HepG2 (cell line): ENCODE data around the gene DCC.

Experiments
- CTCF ChIP-seq: sonication (generic); formaldehyde crosslinking; IDR thresholded peaks from 2 replicates; pipeline ENCODE4 v1.5.0; 2020; ENCODE audit warnings: mild to moderate bottlenecking, missing genetic modification reagents, moderate library complexity
- MBNL3 ChIP-seq: fragments of 250-450 bp; sonication (Bioruptor Pico); conservative IDR thresholded peaks from 2 replicates; pipeline ENCODE4 v1.8.0; 2022; ENCODE audit warnings: mild to moderate bottlenecking, inconsistent platforms
- MTA1 ChIP-seq: sonication (generic); formaldehyde crosslinking; IDR thresholded peaks from 2 replicates; pipeline ENCODE4 v1.4.0; 2020; ENCODE audit warnings: missing genetic modification reagents, mild to moderate bottlenecking, borderline replicate concordance
- POLR2A ChIP-seq, 2 experiments: IDR thresholded peaks; 2 replicates each; pipeline ENCODE4 v1.6.1; 2011; ENCODE audit warnings: low read depth in 2 of 2, low read length in 2 of 2, mild to moderate bottlenecking in 1 of 2, moderate library complexity in 1 of 2; ENCODE audit not compliant: insufficient read depth in 1 of 2
- POLR2AphosphoS5 ChIP-seq: IDR thresholded peaks from 2 replicates; pipeline ENCODE4 v1.6.1; 2012; ENCODE audit warnings: low read depth, low read length
- ZFP1 ChIP-seq: IDR thresholded peaks from 2 replicates; pipeline ENCODE4 v1.6.1; 2016
- ZNF253 ChIP-seq: sonication (generic); formaldehyde crosslinking; IDR thresholded peaks from 2 replicates; pipeline ENCODE4 v1.8.0; 2022; ENCODE audit warnings: mild to moderate bottlenecking, missing genetic modification reagents, borderline replicate concordance
- ZNF335 ChIP-seq: sonication (generic); formaldehyde crosslinking; IDR thresholded peaks from 2 replicates; pipeline ENCODE4 v1.4.0; 2020; ENCODE audit warnings: missing genetic modification reagents
- ZNF577 ChIP-seq: sonication (generic); formaldehyde crosslinking; IDR thresholded peaks from 2 replicates; pipeline ENCODE4 v1.4.0; 2020; ENCODE audit warnings: mild to moderate bottlenecking, low read depth, missing genetic modification reagents, borderline replicate concordance

GRCh38 chr18:52339891-52340371 is at the start of gene DCC:
- TF ChIP-seq ZFP1: no peak
- TF ChIP-seq ZNF577 (CRISPR knock-in tag): no peak
- TF ChIP-seq MTA1 (CRISPR knock-in tag): no peak
- no peak for TF ChIP-seq POLR2A (IDR thresholded peaks at IDR 0.05; ENCODE audit: insufficient read depth in 1 of 2, low read depth in 2 of 2, low read length in 2 of 2)
- TF ChIP-seq ZNF335 (CRISPR knock-in tag): no peak
- no peak for TF ChIP-seq MBNL3 (CRISPR knock-in tag)
- TF ChIP-seq ZNF253 (CRISPR knock-in tag): no peak
- TF ChIP-seq CTCF (CRISPR knock-in tag): peak; percentile 53
- no peak for TF ChIP-seq POLR2AphosphoS5
